GM12878 (cell line): Measurements from ENCODE around the gene GNA15. TPM values are rescaled to one million over a fixed set of nuclear protein-coding genes. Genes with fewer than 3 reads are reported as not detected.

ENCODE experiments used
- ATAC-seq: fragments of 200-7000 bp; cut with Tn5 transposase; 3 replicates; pipeline ENCODE4 v1.9.1; 2020; ENCODE audit warnings: mild to moderate bottlenecking, moderate library complexity
- BruUV-seq: library from RNA; stranded (reverse); fragments of 400-500 nt; replicated peaks from 2 replicates; lab custom pipeline; 2021; lab: Mats Ljungman, UMichigan
- CTCF ChIA-PET: fragments of 300-600 bp; sonication (Branson Sonifier 250); formaldehyde crosslinking; extraction: SDS; loops from one replicate; lab custom pipeline; 2021; ENCODE audit warnings: inconsistent platforms; lab: Yijun Ruan, JAX
- POLR2A ChIA-PET: fragments of 350-600 bp; formaldehyde crosslinking; extraction: SDS; loops from one replicate; lab custom pipeline; 2021; ENCODE audit warnings: inconsistent platforms; lab: Charles Lee
- RAD21 ChIA-PET: fragments of 300-600 bp; sonication (Branson Sonifier 250); formaldehyde crosslinking; loops from one replicate; lab custom pipeline; 2023; ENCODE audit warnings: antibody characterized with exemption; ENCODE audit not compliant: unreplicated experiment; lab: Charles Lee
- SMC1A ChIA-PET: fragments of 300-600 bp; sonication (Branson Sonifier 250); formaldehyde crosslinking; loops from one replicate; lab custom pipeline; 2023; ENCODE audit not compliant: unreplicated experiment, uncharacterized antibody; lab: Charles Lee
- DNase-seq: peaks from one replicate; pipeline ENCODE4 v3.0.0-alpha.2; 2011; ENCODE audit warnings: low read depth, low spot score
- FAIRE-seq: peaks from 3 replicates; lab custom pipeline; 2011; peaks lifted over from hg19 to GRCh38; lab: Jason Lieb, UNC
- H2AFZ ChIP-seq: 2 replicates; pipeline ENCODE4 v1.6.0; 2011; ENCODE audit warnings: low read depth, low read length, control low read depth; ENCODE audit not compliant: control insufficient read depth
- H3K27ac ChIP-seq: 2 replicates; pipeline ENCODE4 v1.5.1; 2011; ENCODE audit warnings: control low read depth; ENCODE audit not compliant: control insufficient read depth, insufficient read depth
- H3K27me3 ChIP-seq, 2 experiments: replicated peaks in 1 of 2; 2 replicates each; pipeline versions ENCODE4 v1.6.0 to v1.6.1; 2011; ENCODE audit warnings: low read length in 1 of 2; ENCODE audit not compliant: control insufficient read depth in 2 of 2, insufficient read depth in 2 of 2
- H3K36me3 ChIP-seq, 2 experiments: 2 replicates each; pipeline ENCODE4 v1.5.1; 2011; ENCODE audit warnings: low read length in 1 of 2; ENCODE audit not compliant: control insufficient read depth in 2 of 2, insufficient read depth in 2 of 2
- H3K4me1 ChIP-seq: 2 replicates; pipeline ENCODE4 v1.6.1; 2011; ENCODE audit warnings: mild to moderate bottlenecking, low read length, moderate library complexity, mixed read lengths; ENCODE audit not compliant: control insufficient read depth, insufficient read depth
- H3K4me2 ChIP-seq: 2 replicates; pipeline ENCODE4 v1.6.0; 2011; ENCODE audit warnings: control low read depth; ENCODE audit not compliant: control insufficient read depth, insufficient read depth
- H3K4me3 ChIP-seq: fragments of 200-600 bp; sonication (generic); 2 replicates; pipeline ENCODE4 v1.5.1; 2016
- H3K79me2 ChIP-seq: 2 replicates; pipeline ENCODE4 v1.6.0; 2011; ENCODE audit warnings: low read length; ENCODE audit not compliant: control insufficient read depth, insufficient read depth
- H3K9ac ChIP-seq: 2 replicates; pipeline ENCODE4 v1.8.0; 2011; ENCODE audit warnings: low read length, control low read depth, mixed read lengths; ENCODE audit not compliant: control insufficient read depth, insufficient read depth
- H3K9me3 ChIP-seq: replicated peaks from 3 replicates; pipeline ENCODE4 v1.5.1; 2011; ENCODE audit warnings: mild to moderate bottlenecking, low read length; ENCODE audit not compliant: control insufficient read depth, insufficient read depth
- H4K20me1 ChIP-seq: 2 replicates; pipeline ENCODE4 v1.6.0; 2011; ENCODE audit not compliant: control insufficient read depth, insufficient read depth
- CBFB ChIP-seq: IDR thresholded peaks from 2 replicates; pipeline ENCODE4 v1.6.1; 2016; ENCODE audit warnings: antibody characterized with exemption, low read depth
- CBX3 ChIP-seq: fragments of 200-600 bp; sonication (generic); IDR thresholded peaks from 2 replicates; pipeline ENCODE4 v1.6.1; 2016; ENCODE audit warnings: low read depth, borderline replicate concordance
- CEBPB ChIP-seq, 2 experiments: fragments of 150-350 bp in 1 of 2; IDR thresholded peaks; 2 replicates each; pipeline ENCODE4 v1.6.1; 2012 to 2014; ENCODE audit warnings: low read depth in 2 of 2, low read length in 2 of 2, borderline replicate concordance in 1 of 2, inconsistent platforms in 1 of 2
- DPF2 ChIP-seq: fragments of 450-650 bp; IDR thresholded peaks from 2 replicates; pipeline ENCODE4 v1.6.1; 2017; ENCODE audit warnings: mild to moderate bottlenecking
- HCFC1 ChIP-seq: fragments of 150-350 bp; IDR thresholded peaks from 2 replicates; pipeline ENCODE4 v1.6.1; 2014; ENCODE audit warnings: low read length
- HDGF ChIP-seq: fragments of 450-650 bp; IDR thresholded peaks from 2 replicates; pipeline ENCODE4 v1.6.1; 2016; ENCODE audit warnings: antibody characterized with exemption
- JUNB ChIP-seq: IDR thresholded peaks from 2 replicates; pipeline ENCODE4 v1.6.1; 2016; ENCODE audit warnings: antibody characterized with exemption, mild to moderate bottlenecking
- KAT2A ChIP-seq: conservative IDR thresholded peaks from 2 replicates; pipeline ENCODE4 v1.6.1; 2011; ENCODE audit warnings: low read depth, low read length; ENCODE audit not compliant: control insufficient read depth
- NFIC ChIP-seq: IDR thresholded peaks from 2 replicates; pipeline ENCODE4 v1.6.1; 2012; ENCODE audit warnings: low read depth, mild to moderate bottlenecking, inconsistent platforms, low read length, moderate library complexity
- NR2C1 ChIP-seq: fragments of 450-650 bp; IDR thresholded peaks from 2 replicates; pipeline ENCODE4 v1.6.1; 2017; ENCODE audit warnings: antibody characterized with exemption, mild to moderate bottlenecking, moderate library complexity
- NRF1 ChIP-seq: conservative IDR thresholded peaks from 2 replicates; pipeline ENCODE4 v1.6.1; 2011; ENCODE audit warnings: mild to moderate bottlenecking, low read depth, low read length, improper control_type of control experiment
- SMARCA5 ChIP-seq: fragments of 450-650 bp; IDR thresholded peaks from 2 replicates; pipeline ENCODE4 v1.6.1; 2017; ENCODE audit warnings: mild to moderate bottlenecking
- TBL1XR1 ChIP-seq: IDR thresholded peaks from 2 replicates; pipeline ENCODE4 v1.6.1; 2012; ENCODE audit warnings: low read depth, low read length, improper control_type of control experiment
- YY1 ChIP-seq: IDR thresholded peaks from 2 replicates; pipeline ENCODE4 v1.6.1; 2011; ENCODE audit warnings: low read depth, mild to moderate bottlenecking, low read length
- ZNF24 ChIP-seq: fragments of 450-650 bp; IDR thresholded peaks from 2 replicates; pipeline ENCODE4 v1.6.1; 2017; ENCODE audit warnings: antibody characterized with exemption, mild to moderate bottlenecking
- ZNF384 ChIP-seq: IDR thresholded peaks from 2 replicates; pipeline ENCODE4 v1.6.1; 2012; ENCODE audit warnings: low read depth, mild to moderate bottlenecking, low read length, improper control_type of control experiment, borderline replicate concordance
- ZSCAN29 ChIP-seq: fragments of 450-650 bp; IDR thresholded peaks from 2 replicates; pipeline ENCODE4 v1.6.1; 2017; ENCODE audit warnings: mild to moderate bottlenecking, moderate library complexity
- WGBS: methylation state at CpG from one replicate; pipeline ENCODE4 v1.1.6; 2016; ENCODE audit warnings: low lambda C conversion rate; ENCODE audit not compliant: insufficient replicate concordance, insufficient coverage; ENCODE audit errors: missing lambda C conversion rate; 5-methylcytosine and 5-hydroxymethylcytosine counted together
- in situ Hi-C: fragments of 300-500 bp; cut with MboI; formaldehyde crosslinking; loops from 9 replicates; pipeline ENCODE4 v1.14.3; 2018; ENCODE audit warnings: mixed read lengths
- intact Hi-C: fragments of 100-400 bp; cut with micrococcal nuclease; formaldehyde crosslinking; loops from one replicate; pipeline ENCODE4 v1.14.2; 2022; ENCODE audit not compliant: unreplicated experiment
- polyA plus RNA-seq, 11 experiments: library from polyadenylated mRNA; depleted of rRNA in 4 of 11; unstranded in 6 of 11; stranded (reverse) in 5 of 11; fragments of >200 nt; fragmentation: Nextera tagmentation in 4 of 11; fragmentation: Illumina TruSeq in 1 of 11; extraction: Ambion mirVana in 4 of 11; extraction: Trizol in 1 of 11; gene quantifications; 1 replicate in 1 of 11; 2 replicates in 10 of 11; pipeline versions ENCODE4 v1.2.1 to v1.2.3, GENCODE V29; 2011 to 2016; ENCODE audit warnings: inconsistent platforms in 2 of 11, missing spikeins in 2 of 11, low read depth in 1 of 11
- total RNA-seq, 4 experiments: library from RNA; depleted of rRNA in 3 of 4; stranded (reverse); fragments of >200 nt in 3 of 4; fragmentation: Illumina TruSeq in 1 of 4; extraction: Trizol in 1 of 4; gene quantifications; 2 replicates each; pipeline versions ENCODE4 v1.2.1 to v1.2.3, GENCODE V29; 2013 to 2021
- TF ChIP-seq, protein P1 (sequence below): IDR thresholded peaks from 2 replicates; pipeline ENCODE4 v1.6.1; 2011; ENCODE audit warnings: borderline replicate concordance, low read depth, mild to moderate bottlenecking, moderate library complexity, low read length; ENCODE audit not compliant: insufficient read depth, poor library complexity, severe bottlenecking

Gene GNA15
- total and polyA plus RNA-seq, 10 of the 15 experiments (the other 5 are each of a cell fraction or from before 2014, with no cell fraction given) = 0.42 to 18.0 (median 9.4) TPM

DNA sequence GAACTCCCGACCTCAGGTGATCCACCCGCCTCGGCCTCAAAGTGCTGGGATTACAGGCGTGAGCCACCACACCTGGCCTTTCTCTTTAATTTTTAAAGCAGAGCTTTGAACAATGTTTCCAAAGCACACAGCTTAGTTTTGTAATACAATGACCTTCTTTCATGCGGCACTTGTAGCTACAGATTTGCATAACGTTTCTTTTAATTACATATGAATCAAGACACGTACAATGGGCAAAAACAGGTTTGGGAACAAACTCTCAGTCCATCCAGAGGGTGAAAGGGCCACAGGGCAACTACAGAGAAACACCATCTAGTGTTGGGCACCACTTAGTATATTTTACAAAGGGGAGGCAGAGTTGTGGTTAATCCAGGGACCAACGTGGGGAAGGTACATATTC lies 23.7 kb downstream of the GNA15 start:
- BruUV-seq = no TSS peak
- in situ Hi-C loops (no loop called here), intact Hi-C loops (no loop called here)
- DNase-seq (no peak), ATAC-seq (no peak), FAIRE-seq (no peak)
- no peaks in the 10 kb centered on the region for H3K27me3 ChIP-seq
- POLR2A ChIA-PET = interaction anchor here (0.5 kb wide), 1 partner anchor 196 kb away, joined by 3 read pairs; no protein-coding TSS in a partner anchor
- SMC1A ChIA-PET = interaction anchor here (0.6 to 3.8 kb wide), 6 partner anchors 12 to 202 kb away, joined by 3 to 35 read pairs (median 5); no protein-coding TSS in a partner anchor
- H3K36me3 ChIP-seq = peaks cover 4 to 6% of the 10 kb centered on the region in 2 experiments; a peak in 3 of 4 replicates
- H3K4me2 ChIP-seq = no peak overlapping the region
- H3K9ac ChIP-seq = no peak overlapping the region
- CTCF ChIA-PET = interaction anchor here (1.0 to 1.8 kb wide), 6 partner anchors 19 to 209 kb away, joined by 3 to 8 read pairs (median 4); no protein-coding TSS in a partner anchor
- RAD21 ChIA-PET = interaction anchor here (0.8 to 1.3 kb wide), 2 partner anchors 27 to 312 kb away, joined by 3 to 5 read pairs; no protein-coding TSS in a partner anchor
- no peaks in the 10 kb centered on the region for H4K20me1 ChIP-seq
- H3K9me3 ChIP-seq = no peaks in the 10 kb centered on the region; the same call in 2 of the 3 replicates
- peaks cover 12% of the 10 kb centered on the region for H3K4me1 ChIP-seq
- no peak overlapping the region for H3K4me3 ChIP-seq
- no peak overlapping the region for H2AFZ ChIP-seq
- no peaks in the 10 kb centered on the region for H3K79me2 ChIP-seq
- 78% methylated on average over 8 of the region's 8 CpGs for WGBS
- no peak overlapping the region for H3K27ac ChIP-seq
- no peak for TF ChIP-seq KAT2A
- no peak for TF ChIP-seq NRF1
- no peak for TF ChIP-seq ZSCAN29
- TF ChIP-seq, protein P1, sequence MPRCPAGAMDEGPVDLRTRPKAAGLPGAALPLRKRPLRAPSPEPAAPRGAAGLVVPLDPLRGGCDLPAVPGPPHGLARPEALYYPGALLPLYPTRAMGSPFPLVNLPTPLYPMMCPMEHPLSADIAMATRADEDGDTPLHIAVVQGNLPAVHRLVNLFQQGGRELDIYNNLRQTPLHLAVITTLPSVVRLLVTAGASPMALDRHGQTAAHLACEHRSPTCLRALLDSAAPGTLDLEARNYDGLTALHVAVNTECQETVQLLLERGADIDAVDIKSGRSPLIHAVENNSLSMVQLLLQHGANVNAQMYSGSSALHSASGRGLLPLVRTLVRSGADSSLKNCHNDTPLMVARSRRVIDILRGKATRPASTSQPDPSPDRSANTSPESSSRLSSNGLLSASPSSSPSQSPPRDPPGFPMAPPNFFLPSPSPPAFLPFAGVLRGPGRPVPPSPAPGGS = no peak
- TF ChIP-seq DPF2 = no peak
- no peak for TF ChIP-seq NR2C1
- TF ChIP-seq ZNF384 = no peak
- TF ChIP-seq CBX3 = no peak
- no peak for TF ChIP-seq NFIC
- no peak for TF ChIP-seq ZNF24
- no peak for TF ChIP-seq SMARCA5
- no peak for TF ChIP-seq JUNB
- no peak for TF ChIP-seq CEBPB (IDR thresholded peaks at IDR 0.05; ENCODE audit: borderline replicate concordance in 1 of 2, low read depth in 2 of 2, low read length in 2 of 2)
- TF ChIP-seq YY1 = no peak
- TF ChIP-seq HCFC1 = no peak
- no peak for TF ChIP-seq TBL1XR1
- TF ChIP-seq CBFB = no peak
- no peak for TF ChIP-seq HDGF
